HG03196 (cell line): ENCODE results near the gene IGF1R.

Source experiments
- ATAC-seq: cut with Tn5 transposase; IDR thresholded peaks from one replicate; pipeline ENCODE4 v1.9.1; 2021; ENCODE audit not compliant: unreplicated experiment

Gene IGF1R

DNA sequence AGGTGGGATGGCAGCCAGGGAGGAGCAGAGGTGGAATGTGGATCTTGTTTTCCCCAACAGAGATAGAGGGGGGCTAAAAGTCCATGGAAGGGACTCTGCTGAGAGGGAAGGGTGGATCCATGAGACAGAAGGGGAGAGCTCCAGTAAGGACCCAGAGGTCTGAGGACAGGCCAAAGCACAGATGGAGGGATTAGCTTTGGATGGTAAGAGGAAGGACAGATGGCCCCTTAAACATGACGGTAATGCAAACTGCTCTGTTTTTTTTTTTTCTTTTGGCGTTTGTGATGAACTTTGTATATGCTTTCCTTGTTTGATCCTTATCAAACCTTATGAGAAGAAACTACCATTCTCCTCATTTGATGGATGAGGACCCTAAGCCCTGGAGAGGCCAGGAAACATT lies 96.2 kb downstream of the IGF1R start:
- ATAC-seq, result no peak

DNA sequence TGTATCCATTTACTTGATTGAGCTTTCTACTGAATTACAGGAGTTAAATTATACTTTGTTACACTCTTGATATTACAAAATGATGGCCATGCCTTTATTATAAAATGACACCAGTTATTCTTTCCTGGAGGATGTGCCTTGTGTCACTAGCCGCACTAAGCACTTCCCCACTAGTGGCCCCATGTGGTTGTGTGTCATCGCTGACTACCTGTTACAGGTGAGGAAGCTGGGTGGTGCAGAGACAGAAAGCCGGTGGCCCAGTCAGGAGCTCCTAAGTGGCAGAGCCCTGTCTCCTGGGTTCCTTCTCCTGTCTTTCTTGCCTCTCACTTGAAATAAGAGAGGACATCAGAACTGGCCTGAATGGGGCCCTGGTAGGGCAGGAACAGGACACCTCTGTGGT lies 96.8 kb downstream of the IGF1R start:
- no peak for ATAC-seq

DNA sequence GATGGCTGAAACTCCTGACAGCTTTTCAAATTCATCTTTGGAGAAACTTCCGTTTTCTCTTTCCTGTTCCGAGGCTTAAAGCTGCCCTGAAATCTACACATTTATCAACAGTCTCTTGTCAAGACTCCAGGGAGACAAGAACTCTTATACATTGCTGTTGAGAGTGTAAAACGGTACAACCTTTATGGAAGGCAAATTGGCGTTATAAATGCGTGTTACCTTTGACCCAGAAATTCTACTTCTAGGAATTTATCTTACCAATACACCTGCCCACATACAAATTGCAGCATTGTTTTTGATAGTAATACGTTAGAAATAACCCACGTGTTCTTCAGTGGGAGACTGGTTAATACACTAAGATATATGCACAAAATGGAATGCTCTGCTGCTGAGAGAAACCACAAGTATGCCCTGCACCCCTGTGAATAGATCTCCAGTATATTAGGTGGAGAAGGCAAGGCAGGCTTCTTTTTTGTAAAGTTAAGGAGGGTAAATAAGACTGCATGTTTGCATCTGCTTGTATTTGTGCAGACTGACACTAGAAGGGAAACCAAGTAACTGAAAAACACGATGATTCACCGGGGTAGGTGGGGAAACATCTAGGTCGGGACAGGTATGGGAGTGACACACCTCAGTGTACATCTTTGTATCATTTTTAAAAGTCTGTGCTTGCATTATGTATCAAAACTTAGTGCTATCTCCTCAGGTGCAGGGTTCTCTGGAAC lies 97.5 kb downstream of the IGF1R start:
- no peak for ATAC-seq

DNA sequence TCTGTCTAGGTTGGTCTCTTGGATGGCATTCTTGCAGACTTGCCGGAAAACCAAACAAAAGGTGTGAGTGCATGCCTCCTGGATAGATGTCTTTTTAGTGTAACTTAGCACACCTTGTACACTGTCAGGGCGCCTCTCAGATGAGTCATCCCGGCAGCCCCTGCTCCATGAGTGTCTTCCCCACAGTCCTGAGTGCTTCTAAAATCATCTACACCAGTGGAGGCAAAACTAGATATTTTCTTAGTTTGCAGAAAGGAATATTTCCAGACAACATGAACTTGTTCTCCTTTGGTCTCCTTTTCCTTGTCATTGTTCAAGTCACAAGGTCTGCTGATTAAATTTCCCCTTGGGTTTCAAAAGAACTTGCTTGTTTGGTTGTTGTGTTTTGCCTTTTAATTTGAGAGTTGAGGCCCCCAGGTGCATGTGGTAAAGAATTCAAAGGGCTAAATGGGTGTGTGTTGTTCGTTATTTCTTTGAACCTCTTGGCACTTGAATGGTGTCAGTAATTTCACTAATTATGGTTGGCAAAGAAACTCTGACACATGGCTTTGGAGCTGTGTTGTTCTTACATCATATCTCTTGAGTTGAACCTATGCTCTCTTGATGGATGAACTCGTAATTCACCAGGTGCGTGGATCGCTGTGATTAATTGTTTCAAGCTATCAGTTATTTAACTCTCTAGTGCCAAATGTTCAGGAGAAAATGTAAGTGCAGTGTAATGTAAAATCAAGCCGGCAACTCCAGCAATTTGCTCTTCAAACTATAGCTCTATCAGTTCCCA lies 98.2 kb downstream of the IGF1R start:
- ATAC-seq, result no peak

DNA sequence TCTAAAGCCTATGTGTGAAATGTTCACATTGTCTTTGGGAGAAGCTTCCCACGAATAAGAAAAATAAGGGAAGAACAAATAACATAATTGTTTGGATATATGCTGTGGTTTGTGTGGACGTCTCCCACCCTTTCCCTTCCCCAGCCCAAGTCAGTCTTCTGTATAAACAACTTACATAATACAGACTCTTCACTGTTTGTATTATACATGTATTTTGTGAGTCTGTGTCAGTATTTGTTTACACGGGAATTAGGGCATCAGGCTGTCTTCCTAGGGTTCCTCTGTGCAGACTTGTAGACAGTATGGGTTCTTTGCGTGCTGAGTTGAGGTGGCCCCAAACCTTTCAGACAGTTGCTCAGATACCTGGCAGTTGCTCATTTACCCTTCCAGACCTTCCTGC lies 103.4 kb downstream of the IGF1R start:
- ATAC-seq, result no peak

DNA sequence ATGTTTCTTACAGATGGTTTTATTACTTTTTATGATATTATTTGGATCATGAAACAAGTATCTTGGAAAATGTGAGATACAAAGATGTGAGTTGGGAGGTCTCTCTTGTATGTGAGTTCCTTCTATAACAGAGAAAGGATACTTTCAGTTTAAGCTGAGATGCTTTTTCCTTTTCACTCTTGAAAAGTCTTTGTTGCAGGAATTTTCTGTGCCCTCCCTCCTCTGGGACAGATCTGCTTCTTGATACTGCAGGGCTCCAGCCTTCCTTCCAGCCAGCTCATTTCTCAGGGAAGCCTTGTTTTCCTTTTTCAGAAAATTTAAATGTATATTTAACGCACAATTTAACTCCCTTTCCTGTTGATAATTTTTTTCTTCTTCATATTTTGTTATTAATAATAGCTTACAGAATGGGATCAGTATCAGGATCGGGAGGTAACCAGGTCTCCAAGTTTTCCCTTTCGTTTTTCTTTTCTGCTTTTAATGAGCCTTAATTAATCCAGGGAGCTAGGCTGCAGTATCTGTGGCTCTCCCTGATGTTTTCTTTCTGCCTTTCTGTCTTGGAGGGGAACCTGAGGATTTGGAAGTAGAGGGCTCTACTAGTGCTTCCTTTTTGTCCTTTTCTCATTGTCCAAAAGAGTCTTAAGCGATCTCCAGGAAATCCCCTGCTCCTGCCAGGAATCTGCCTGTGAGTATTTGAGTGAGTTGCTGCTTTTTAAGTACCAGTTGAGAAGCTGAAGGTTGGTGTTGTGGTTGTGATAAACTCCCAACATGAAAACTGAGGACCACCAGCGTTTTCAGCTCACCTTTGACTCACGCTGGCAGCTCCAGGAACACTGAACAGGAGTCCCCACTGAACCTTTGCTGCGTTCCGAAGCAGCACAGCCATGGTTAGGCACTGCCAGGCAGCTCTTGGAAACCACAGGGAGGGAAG lies 105.7 kb downstream of the IGF1R start:
- no peak for ATAC-seq

DNA sequence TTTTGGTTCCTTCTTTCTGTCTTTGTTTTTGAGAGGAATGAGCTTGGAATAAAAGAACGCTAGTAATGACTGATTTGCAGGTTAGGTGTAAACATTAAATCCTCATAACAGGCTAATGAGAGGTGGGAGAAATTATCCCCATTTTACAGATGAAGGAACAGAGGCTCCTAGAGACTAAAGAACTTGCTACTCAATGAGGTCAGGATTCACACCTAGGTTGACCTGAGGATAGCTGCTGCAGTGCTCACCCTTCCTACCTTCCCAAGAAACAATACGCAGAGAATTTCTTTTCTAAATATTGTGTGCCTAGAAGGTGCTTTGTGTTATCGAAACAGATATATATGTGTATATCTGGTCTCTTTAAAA lies 106.3 kb downstream of the IGF1R start:
- no peak for ATAC-seq

DNA sequence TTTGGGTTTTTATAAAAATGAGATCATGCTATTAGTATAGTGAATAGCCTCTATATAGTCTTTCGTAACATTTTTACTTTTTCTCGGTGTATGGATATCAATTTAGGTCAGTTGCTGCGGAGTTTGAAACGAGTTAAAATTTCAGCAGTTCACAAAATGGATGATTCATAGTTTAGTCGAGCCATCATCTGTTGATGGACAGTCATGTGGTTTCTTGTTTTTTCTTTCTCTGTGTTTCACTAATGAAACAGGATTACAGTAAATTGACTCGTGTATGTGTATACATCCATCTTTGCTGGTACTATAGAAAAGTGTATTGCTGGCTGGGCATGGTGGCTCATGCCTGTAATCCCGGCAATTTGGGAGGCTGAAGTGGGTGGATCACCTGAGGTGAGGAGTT lies 106.8 kb downstream of the IGF1R start:
- no peak for ATAC-seq

DNA sequence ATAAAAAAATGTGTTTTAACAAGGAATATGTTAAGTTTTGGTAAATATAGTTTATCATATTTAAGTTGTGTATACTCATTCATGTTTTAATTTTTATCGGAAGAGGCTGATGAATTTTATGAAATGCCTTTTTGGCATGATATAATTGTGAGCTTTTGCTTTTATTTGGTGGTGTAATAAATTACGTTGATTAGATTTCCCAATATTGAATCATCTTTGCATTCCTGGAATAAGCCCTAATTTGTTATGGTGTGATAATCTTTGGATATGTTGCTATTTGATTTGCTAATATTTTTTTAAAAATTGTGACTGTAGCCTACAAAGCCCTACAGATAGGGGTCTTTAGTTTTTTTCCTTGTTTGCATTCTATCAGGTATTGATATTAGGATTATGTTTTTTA lies 107.4 kb downstream of the IGF1R start:
- no peak for ATAC-seq

DNA sequence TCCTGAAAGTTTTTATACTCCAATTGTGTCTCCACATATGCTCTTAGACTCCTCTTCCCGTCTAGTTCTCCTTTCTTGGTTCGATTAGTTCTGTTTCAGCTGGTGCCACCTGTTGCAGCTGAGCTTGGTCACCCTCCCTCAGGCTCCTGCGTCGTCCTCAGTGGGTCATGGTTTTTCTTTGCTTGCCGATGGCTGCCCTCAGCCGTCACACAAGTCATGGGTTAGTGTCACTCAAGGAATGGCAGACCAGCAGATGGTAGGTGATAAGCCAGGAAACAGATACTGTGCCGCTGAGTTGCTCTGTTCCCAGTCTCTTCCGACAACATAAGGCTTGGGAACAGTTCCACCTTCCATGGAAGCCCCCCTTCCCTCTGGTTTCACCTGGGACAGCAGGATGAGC lies 109.9 kb downstream of the IGF1R start:
- no peak for ATAC-seq

DNA sequence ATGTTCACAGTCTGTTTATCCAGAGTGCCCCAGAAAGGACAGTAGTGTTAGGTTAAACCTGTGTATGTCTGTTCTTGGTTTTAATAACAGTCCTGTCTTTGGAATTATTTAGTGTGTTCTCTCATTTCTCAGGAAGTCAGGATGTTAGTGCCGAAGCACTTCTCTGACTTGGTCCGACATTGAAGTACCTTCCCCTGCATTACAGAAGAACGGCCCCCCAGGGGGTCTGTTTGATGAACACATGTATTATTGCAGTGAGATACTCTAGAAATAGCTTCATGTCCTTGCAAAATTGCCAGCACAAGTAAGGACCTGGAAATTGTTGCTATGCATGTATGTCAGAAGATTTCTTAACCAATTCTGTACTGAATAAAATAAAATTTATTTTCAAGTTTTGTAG lies 110.9 kb downstream of the IGF1R start:
- no peak for ATAC-seq

DNA sequence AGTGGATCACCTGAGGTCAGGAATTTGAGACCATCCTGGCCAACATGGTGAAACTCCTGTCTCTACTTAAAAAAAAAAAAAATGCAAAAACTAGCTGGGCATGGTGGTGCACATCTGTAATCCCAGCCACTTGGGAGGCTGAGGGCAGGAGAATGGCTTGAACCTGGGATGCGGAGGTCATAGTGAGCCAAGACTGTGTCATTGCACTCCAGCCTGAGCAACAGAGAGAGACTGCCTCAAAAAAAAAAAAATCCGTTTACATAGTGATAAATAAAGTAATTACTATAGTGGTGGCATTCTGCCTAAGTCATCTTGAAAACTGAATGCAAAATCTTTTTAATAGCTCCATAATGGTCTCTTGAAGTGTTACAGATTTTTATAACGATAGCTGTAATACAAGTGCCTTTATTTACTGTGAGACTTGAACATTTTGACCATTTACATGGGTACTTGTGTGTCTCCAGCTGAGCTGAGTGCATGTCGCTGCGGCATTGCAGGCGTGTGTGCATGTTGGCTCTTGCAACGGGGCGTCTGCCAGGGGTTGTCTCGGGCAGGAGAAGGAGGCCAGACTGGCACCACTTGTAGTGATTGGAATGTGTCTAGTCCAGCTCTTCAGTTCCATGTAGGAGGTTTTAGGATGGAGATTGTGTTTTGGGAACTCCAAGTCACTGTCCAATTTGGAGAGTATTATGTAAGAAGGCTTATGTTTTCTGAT lies 111.9 kb downstream of the IGF1R start:
- no peak for ATAC-seq

DNA sequence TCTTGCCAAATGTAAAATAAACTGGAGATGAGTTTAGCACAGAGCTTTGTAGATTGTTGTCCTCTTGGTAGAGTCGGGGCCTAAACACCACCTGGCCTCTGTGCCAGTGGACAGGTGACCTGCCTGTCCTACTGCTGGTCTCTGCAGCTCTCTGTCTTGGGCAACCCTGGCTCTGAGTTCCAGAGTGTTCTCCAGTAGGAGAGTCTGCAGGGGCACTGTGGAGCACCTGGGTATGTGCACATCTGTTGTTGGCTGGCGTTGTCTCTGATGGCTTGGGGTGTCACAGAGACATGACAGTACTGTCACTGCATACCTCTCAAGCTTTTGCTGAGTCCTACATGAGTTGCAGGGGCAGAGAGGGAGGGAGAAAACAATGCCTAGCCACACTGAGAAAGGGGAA lies 112.6 kb downstream of the IGF1R start:
- no peak for ATAC-seq

DNA sequence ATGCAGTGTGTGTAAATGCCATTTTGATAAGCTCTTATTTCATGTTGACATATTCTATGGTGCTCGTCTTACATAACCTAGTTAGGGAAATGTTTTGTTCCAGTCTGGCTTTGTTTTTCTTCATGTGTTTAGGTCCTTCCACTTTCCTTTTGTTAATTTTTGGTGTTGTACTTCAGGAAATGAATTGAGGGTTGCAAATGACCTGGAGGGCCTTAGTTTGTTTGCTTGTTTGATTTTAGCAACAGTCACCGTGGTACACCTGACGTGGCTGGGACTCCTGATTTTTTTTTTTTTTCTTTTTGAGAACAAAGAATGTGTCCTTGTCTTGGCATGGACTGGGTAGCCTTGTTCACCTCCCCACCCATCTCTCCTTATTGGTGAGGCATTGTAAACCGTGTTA lies 114.8 kb downstream of the IGF1R start:
- ATAC-seq, result no peak

DNA sequence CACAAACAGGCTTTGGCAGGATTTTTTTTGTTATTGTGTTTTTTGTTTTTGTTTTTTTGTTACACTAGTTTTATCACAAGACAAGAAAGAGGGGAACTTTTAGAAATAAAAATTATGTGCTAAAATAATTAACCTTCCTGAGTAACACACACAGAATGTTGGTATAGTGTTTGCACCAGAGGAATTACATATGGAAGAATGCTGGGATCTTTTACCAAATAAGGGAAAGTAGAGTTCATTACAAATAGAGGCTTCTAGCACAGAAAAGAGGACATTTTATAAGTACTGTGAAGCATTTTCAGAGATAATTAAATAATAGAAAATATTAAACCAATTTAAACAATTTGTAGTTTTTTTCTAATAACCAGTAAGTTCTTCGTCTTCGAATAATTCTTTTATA lies 116.0 kb downstream of the IGF1R start:
- no peak for ATAC-seq

DNA sequence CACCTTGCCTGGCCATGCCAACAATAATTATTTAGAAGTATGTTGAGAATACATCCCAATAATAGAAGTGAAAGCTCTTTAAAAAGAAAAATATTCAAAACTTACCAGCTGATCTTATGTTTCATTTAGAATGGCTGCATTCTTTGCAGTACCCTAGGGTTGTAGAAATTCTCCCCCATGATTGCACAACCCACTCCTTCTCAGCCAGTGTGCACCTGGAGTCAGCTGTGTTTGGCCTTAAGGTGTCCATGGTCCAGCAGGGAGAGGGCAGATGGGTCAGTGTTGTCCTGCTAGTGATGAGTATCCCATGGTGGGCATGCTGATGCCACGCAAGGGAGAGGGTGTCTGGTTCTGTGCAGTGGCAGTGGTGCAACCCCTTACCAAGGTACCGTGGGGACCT lies 117.3 kb downstream of the IGF1R start:
- no peak for ATAC-seq

DNA sequence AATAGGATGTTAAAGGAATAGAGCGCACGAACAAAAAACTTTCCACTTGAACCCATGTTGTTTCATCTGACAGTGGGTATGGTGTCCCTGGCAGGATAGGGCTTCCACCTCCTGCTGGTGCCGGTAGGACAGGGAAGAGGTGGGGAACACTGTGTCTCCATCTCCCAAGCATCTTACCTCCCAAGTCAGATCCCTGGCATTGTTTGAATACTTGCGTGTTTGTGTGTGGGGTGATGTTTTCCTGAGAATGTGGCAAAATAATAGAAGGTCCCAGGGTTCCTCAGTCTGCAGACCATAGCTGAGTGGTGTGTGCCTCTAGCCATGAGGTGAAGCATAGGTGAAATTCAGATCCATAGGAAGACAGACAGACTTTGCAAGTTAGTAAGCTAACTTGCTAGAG lies 119.4 kb downstream of the IGF1R start:
- no peak for ATAC-seq

DNA sequence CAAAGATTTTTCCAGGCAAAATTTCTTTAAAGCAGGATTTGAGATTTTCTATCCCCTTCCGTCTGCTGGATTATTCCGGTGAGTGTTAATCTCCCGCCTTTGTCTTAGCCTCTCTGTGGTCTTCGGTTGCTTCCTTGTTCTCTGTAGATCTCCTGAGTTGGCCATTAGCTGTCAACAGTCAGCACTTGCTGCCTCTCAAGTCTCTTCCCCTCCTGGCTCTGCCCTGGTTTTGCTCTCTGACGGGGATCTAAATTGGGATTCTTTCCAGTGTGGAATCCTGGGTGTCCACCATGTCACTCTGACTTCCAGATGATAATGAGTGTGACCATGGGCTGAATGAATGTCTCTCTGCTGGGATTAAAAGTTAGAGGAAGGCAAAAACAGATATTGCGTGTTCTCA lies 121.5 kb downstream of the IGF1R start:
- no peak for ATAC-seq

DNA sequence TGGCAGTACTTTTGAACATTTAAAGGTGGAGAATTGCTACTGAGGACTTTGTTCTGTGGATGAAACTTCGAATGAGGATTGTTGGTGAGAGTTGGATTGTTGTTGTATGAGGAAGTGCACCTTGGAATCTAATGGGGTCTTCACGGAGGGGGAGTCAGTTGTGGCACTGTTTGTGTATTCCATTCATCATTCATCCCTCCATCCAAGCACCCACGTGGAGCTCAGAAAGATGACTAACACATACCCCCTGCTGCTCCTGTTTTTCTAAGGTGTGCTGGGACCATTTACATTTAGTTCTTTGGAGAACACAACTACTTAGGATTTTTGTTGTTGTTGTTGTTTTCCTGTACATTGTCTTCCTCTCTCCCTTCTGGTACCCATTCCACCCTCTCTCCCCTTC lies 122.6 kb downstream of the IGF1R start:
- no peak for ATAC-seq

DNA sequence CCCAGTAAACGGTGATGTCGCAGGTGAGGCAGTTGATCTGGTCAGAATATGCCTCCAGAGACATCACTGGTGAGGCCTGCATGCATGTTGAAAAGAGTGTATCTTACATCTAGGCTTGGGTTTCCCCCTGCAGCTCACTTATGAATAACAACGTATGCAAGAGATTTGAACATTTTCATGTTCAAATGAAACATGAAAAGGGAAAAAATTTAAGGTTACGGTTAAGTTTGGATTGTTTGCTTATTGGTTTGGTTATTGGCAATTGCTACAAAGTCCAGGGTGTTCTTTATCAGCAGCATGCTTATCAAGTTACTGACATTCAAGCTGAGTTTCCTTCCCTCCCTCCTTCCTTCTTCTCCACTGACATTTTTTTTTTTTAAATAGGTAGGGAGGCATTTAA lies 123.2 kb downstream of the IGF1R start:
- ATAC-seq, result no peak

DNA sequence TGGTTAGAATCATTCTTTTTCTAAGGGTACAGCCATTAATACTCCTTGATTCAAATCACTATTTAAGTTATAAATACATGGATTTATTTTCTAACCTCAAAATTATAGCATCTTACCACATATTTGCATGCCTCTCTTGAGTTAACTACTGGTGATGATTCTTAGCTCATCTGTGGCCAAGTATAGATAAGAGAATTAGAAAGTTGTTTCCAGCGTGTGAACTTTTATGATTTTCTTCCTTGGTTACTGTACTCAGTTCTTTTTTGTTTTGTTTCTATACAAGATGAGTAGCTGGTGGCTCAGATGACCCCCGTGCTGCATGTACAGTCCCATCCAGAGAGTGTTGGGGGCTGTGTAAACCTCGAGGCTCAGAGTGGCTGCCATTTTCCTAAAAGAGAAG lies 124.6 kb downstream of the IGF1R start:
- no peak for ATAC-seq
